ENCODE data around the gene TBX1.
A peak's percentile ranks its signal among the peaks of the same experiment; 100 is the strongest.
"Not testable (repeated sequence)": the region's sequence is repeated elsewhere in the genome, so short reads cannot be mapped to it uniquely, and the experiment has no call there.

TBX1 gene

DNA sequence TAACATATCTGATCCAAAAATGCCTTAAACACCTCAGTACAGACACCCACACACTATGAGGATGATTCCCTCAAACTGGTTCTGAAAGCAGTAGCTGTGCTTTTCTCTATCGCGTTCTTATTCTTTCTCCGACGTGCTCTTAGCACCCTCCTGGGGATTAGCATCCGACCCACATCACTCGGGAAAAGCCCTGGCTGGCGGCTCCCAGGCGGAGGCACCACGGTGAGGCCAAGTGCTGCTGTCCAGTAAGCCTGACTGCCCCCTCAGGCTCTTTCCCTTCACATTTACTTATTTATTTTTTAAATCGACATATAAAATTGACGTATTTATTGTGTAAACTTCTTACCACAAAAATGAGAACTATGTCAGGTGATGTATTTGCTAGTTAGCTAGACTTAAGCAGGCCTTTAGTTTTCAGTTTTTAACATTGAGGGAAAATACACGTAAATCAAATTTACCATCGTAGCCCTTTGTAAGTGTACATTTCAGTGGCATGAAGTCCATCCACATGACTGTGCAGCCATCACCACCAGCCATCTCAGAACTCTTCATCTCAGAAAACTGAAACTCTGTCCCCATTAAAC lies 19.2 kb downstream of the TBX1 start:
- DNase-seq, result no peak

DNA sequence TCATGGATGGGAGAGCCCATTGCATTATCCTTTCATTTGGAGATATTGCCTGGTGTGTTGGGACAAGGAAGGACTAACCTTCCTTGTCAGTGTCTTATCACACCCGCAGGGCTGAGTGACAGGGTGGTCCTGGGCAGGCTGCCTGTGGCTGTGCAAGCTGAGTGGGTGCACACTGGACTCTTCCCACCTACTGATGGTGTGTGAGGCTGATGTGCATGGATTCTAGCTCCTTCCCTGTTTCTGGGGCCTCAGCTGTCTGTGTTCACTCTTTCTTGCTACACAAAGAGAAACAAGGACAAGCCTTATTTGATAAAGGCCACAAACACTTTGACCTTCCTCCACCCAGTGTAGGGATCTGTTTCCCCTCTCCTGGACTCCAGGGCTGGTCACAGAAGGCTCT lies 22.0 kb downstream of the TBX1 start:
- DNase-seq, result no peak

DNA sequence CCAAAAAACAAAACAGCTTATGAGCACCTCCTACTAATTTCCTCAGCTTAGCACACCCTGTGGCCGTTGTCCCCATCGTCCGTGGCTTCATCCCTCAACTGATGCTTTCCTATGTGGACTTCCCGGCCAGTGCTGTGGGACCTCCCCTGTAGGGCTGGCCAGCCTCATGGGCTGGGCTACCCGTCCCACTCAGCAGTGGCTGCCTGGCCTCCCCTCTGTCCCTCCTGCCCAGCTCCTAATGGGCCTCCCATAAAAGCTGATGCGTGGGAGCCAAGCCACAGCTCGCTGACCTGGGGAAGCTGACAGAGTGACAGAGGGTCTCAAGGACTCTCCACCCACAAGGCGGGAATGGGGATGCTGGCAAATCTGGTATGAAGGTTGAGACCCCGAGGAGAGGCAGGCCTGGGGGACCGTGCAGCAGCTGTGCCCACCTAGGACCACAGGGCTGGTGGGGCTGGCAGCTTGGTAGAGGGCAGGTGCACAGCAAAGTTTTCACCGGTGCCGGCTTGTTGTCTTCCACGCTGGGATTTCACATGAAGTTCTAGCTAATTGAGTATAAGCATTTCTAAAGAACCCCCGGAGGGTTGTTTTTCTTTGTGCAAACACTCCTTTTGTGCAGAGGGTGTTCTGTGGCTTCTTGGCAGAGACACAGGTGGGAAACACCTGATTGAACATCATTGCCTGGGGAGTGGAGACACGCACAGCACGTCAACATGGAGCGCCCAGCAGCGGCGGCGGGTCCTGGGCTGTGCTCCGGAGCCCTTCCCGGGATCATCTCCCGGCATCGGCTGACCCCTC lies 23.2 kb downstream of the TBX1 start:
- no peak for DNase-seq

DNA sequence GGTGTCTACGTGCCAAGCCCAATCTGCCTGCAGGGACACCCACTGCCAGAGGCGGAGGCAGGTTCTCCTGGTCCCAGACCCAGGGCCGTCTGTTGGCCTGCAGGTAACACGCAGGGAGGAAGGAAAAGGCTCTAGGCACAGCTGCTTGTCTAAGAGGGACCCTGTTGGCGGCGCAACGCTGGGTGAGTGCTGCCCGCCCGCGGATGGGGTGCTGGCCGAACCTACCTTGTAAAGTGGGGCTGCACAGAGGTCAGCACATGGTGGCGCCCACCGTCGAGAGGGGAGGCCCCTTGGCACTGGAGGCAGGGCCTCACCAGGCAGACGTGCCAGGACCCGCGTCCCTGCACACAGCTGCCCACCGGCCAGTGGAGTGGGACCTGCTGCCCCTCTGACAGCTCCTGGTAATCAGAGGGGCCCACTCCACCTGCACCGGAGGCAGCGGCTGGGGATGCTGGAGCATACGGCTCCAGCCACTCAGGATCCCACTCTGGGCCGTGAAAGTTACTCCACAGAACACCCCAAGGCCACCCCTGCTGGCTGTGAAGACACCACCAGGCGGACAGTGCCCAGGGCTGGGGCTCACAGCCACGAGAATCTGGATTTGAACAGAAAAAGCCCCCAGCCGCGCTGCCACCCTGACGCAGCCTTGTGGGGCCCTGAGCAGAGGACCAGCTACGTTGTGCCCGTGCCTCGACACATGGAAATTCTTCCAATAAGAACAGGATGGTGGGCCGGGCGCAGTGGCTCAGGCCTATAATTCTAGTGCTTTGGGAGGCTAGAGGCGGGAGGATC lies 24.0 kb downstream of the TBX1 start:
- no peak for DNase-seq

DNA sequence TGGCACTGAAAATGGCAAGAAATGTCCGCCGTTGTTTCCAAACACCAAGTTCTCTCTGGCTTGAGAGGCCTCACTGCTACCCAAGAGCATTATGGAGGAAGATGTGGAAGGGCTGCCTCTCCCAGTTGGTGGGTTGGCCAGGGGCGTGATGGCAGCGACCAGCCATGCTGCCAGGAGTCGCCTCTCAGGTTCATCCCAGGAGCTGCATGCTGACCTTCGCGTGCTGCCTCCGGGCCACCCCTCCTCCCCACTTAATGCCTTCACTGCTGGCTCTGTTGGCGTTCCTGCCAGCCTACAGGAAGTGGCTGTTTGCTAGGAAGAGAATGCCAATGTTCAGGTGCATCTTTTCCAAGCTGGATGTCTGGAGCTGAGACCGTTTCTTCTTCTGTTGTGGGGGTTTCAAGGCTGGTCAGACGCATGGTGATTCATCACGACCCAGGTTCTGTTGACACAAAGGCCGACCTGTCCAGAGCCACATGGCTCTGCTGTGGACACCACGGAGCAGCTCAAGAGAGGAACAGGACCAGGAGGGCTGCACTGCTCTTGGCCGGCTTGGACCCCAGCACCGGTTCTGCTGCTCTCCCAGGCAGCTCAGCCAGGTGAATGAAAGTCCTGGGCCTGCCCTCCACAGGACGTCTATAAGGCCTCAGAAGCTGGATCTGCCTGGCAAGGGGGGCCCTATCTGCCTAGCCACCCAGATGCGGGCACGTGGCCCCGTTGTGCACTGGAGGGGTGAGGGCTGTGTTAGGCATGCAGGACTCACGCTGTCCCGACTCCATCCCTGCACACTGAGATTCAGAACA lies 25.1 kb downstream of the TBX1 start:
- no peak for DNase-seq

DNA sequence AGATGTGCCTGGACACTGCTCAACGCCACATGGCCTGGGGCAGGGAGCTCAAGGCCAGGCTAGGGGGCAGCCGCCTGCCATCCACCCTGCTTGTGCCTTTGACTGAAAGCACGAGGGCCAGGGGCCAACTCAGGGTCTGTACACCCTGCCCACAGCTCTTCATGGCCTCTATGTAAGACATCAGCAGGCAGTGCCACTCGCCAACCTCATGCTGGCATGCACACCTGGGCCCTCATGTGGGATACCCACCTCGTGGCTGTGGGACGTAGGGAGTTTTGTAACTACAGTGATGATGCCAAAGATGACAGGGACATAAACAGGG lies 25.6 kb downstream of the TBX1 start:
- DNase-seq, result no peak

DNA sequence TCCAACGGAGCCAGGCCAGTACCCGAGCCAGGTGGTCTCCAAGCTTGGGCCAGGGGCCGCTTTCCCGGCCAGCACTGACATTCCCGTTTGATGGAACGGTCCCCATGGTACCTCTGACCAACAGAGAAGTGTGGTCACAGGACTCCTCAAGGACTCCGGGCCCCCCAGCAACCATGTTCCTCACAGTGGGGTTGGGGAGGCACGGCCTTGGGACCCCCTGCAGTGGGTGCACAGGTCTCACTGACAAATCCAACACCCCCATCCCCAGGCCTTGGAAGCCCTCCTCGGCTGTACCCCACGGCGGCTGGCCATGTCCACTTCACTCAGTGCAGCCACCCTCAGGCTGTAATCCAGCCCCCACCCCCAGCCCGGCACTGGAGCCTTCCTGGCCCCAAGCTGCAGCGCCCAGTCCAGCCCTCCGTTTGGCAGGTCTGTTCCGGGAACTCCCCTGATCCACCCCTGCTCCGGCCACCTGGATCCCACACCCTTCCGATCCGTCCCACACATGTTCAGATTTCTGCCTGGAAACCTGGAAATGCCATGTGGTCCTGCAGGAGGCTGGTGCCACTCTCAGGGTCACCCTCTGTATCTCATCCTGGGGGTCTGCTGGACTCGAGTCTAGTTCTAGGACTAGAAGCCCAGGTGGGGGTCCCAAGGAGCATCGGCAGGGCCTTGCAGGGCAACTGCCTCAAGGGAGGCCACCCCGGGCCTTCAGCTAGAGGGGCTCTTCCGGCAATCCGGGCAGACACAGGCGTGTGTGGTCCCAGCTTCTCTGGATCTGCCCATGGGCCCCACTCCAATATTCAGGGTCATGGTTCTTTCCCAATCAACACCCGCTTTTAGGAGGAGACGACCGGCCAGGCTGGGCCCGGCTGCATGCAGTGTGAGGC lies 26.6 kb downstream of the TBX1 start:
- no peak for DNase-seq

DNA sequence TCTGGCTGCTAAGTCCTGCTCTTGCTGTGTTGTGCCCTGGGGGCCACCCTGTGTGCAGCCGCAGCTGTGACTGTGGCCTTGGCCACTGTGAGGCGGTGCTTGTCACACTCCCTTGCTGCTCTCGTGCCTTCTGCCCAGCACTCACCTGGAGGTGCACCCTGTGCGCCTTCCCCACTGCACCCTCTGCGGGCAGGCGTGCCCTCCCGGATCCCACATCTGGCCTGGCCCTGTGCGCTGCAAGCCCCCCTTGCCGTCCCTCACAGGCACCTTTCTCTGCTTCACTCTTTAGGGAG lies 27.2 kb downstream of the TBX1 start:
- DNase-seq, result no peak

DNA sequence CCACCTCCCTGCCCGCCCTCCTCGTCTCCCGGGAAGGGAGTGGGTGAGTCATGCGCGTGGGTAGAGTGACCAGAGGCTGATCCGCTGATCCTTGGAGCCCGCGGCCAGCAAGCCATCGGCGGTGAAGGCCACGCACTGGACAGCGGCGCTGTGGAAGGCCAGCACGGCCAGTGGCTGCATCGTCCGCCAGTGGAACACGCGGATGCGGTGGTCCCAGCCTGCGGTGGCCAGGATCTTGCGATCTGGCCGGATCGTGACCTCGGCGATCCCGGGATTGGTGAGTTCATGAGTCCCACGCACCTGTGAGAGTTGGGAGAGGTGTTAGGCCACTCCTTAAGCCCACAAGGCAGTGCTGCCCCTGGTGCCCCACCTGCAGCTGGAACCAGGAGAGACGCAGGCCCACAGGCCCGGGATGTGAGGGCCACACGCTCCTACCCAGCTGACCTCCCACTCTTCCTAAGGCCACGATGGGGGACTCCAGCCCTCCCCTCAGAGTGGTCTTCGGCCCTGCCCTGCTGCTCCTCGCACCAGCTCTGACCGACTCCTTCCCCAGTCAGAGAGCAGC lies 28.2 kb downstream of the TBX1 start:
- DNase-seq, result no peak

DNA sequence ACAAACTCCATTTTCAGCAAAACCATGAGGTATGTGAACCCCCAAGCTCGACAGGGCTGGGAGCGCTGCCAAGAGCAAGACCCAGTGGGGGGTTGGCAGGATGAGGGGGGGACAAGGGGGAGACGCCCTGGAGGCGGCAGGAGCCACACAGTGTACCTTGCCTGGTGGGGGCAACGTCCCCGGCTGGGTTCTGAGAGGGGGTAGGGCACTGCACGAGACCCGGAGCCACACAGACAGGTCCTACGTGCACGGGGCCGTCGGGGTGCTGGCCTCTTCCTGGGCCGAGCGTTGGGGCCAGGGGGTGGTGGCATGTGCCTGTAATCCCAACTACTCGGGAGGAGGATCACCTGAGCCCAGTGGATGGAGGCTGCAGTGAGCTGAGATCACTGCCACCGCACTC lies 28.8 kb downstream of the TBX1 start:
- no peak for DNase-seq

DNA sequence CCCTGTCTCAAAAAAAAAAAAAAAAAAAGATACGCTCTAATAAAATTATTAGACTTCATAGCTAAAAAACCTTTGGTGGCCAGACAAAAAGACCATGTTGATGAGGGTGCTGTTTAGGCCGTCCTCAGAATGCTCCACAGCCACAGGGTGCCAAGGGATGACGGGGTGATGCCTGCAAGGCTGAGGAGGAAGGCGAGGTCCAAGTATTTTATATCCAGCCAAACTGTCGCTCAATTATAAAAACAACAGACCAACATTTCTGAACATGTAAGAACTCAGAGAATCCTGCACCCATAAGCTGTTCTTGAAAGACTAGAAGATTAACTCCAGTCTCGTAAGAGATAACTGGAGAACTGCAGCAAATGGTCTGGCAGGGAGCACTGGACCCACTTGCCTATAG lies 29.2 kb downstream of the TBX1 start:
- no peak for DNase-seq

DNA sequence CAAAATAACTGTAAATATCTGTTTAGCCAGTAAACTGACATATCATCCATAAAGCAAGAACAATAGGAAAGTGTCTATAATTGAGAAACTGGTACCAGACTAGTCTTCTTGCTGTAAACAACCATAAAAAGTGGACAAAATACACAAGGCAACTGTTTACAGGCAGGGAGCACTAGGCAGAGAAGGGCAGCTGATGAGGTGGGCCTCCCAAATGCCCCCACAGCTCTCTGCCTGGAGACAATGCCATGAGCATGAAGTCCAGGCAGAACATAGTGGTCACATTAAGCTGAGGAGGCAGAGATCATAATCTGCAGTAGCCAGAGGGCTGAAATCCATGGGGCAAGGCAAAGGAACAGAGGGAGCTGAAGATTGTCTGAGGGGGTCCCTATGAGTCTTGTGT lies 30.7 kb downstream of the TBX1 start:
- DNase-seq, result no peak

DNA sequence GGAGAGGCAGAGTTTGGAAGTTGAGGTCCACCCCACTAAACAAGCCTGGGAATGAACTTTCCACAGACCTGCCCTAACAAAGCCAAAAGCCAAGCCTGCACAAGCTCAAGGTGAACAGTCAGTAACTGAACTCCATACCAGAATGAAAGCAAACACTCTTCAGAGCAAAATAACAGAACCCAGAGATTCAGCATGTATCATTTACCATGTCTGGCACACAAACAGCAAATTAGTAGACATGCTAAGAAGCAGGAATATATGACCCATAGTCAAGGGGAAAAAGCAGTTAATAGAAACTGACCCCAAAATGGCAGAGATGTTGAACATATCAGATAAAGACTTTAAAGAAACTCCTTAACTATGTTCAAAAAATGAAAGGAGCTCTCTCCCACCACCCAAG lies 31.3 kb downstream of the TBX1 start:
- DNase-seq, result no peak

DNA sequence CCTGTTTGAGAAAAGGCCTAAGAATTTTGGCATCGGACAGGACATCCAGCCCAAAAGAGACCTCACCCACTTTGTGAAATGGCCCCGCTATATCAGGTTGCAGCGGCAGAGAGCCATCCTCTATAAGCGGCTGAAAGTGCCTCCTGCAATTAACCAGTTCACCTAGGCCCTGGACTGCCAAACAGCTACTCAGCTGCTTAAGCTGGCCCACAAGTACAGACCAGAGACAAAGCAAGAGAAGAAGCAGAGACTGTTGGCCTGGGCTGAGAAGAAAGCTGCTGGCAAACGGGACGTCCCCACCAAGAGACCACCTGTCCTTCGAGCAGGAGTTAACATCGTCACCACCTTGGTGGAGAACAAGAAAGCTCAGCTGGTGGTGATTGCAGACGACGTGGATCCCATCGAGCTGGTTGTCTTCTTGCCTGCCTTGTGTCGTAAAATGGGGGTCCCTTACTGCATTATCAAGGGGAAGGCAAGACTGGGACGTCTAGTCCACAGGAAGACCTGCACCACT lies 31.9 kb downstream of the TBX1 start:
- DNase-seq, result not testable (repeated sequence)

DNA sequence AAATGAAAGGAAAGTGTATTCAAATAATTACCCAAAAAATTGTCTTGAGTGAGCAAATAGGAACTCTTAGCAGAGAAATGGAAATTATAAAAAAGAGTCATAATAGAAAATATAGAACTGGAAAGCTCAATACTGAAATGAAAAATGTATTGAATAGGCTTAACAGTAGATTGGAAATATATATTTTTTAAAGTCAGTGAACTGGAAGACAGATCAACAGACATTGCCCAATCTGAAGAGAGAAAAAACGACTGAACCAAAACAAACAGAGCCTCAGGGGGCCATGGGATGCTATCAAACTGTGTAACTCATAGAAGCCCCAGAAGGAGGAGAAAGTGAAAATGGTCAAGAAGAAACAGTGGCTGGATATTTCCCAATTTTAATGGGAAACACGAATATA lies 32.6 kb downstream of the TBX1 start:
- no peak for DNase-seq

DNA sequence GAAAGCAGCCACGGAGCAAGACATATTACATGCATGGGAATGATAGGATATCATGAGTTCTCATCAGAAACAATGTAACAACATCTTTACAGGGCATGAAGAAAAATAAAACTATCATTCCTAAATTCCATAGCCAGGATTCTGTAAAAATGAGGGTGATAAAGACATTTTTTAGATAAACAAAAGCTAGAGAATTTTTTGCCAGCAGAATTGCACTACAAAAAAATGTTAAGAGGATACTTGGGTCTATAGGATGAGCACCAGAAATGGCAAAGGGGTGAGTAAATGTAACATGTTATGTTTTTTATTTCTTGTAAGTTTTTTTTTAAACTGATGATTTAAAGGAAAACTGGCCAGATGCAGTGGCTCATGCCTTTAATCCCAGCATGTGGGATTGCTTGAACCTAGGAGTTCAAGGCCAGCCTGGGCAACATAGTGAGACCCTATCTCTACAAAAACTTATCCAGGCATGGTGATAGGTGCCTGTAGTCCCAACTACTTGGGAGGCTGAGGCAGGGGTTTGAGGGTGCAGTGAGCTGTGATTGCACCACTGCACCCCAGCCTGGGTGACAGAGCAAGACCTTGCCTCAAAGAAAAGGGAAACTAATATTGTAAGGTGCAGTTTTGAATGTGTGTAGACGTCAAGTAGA lies 33.2 kb downstream of the TBX1 start:
- DNase-seq, result no peak

DNA sequence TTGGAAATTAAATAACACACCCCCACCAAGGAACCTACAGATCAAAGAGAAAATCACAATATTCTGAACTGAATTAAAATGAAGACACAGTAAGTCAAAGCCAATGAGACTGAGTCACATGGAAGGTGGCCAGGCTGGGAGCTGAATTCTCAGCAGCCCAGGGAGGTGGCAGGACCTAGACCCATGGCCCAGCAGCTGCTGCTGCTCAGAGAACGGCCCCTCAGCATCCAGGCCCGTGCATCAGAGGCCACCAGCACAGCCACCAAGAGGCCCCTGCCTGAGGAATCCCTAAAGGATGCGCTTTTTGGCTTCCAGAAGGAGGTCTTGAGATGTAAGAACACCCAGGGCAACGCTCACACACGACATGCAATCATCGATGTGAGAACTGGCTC lies 35.0 kb downstream of the TBX1 start:
- DNase-seq, result peak in 1 of 51 donors; percentile 14

DNA sequence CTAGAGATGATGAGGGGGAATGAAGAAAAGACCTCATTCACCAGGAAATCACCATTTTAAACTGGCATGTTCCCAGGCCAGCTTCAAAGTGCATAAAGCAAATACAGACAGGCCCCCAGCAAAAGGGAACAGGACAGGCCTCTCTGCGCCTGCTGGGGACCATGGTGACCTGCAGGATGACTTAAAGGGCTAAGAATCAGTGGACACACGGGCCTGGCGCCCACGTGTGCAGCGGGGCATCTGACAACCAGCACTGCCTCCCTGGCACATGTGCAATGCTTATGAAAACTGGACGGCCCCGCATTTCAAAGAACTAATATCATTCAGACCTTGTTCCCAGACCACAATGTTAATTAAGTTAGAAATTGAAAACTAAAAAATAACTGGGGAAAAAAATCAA lies 35.6 kb downstream of the TBX1 start:
- no peak for DNase-seq

DNA sequence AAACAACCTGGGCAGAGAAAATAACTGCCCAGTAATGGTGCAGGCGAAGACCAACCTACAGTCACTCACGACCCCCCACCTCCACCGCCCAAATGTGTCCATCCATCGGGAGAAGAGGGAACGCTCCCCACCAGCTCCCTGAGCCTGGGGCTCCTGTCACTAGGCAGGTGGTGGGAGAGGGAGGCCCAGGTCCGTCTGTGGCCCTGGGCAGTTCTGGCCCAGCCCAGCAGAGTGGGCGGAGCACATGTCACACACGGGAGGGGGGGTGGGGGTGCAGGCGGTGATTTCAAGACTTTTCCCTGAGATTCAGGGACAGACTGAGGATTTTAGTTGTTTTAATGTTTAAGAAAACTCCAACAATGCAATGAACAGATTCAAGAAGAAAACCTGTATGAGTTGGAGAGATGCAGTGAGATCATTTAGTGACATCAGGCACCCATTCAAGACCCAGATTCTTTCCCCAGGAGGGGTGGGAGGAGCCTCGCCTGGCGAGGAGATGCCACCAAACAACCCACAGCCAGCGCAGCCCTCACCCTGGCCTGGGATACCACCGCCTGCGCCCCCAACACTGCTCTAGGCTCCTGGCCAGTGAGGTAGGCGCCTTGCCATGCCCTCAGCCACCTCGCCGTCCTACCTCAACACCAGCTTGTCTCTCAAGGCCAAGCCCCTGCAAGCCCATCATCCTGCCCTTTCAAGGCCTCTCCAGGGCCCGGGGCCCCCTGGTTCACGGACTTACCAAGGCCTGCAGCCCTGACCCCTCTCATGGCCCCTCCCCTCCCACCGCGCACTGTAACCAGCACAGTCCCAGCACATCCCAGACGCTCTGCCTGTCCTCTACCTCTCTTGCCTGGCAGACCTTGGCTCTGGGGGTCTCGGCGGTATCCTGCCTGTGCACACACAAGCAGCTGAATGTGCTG lies 36.8 kb downstream of the TBX1 start:
- no peak for DNase-seq

All from hypothalamus (tissue), 51 donors.